SIG-M5 treated with dmso at 0.1 percent for 504 hours (cell line): ENCODE results near the gene CRYGS.

Experiments
- DNase-seq: peaks from one replicate; lab custom pipeline; 2025; ENCODE audit not compliant: unreplicated experiment; lab: John Stamatoyannopoulos, UW

CRYGS gene

DNA sequence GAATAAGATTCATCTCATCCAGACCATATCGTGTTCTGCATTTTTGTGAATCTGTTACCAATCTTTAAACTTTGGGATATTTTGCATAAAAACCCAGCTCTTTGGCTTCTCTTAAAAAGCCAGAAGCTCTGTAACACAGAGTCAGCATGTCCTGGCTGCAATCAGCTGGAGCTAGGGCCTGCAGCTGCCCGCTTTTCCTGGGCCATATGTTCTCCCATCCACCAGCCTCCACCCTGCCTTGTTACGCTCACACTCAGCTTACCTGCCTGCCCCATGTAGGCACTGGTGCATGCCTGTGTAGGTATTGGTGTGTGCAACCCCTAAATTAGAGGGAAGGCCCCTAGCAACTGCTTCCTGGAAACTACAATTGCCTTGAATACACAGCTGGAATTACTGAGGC, 48.2 kb downstream of the CRYGS start:
- no peak for DNase-seq

DNA sequence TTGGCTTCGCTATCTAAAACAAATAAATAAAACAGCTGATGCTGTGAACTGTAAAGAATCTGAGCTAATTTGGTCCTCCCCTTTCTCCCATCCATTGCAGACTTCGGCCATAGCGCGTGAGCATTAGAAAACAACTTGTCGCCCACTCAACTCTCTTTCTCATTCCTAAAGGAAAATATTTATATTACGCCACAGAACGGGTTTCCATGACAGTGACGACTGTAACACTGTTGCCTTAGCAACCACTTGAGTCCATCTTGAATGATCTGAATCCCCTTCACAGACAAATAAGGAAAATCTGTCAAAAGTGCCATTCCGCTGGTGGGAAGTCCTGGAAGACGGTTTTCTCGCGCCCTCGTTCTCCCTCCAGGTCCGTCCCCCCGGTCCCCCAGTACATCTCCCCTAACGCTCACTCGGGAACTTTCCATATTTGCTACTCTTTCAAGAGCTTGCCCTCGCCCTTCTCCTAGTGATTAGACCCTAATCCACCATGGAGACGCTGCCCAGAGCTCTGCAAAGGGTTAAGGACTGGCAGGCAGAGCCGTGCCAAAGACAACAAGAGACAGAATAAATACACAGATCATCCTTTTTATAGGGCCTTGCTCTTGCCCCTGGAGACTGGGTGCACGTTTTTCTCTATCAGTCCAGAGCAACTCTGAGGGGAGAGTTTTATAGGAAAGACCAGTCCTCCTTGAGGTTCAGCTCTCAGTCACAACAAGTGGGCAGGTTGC, 50.5 kb downstream of the CRYGS start:
- no peak for DNase-seq

DNA sequence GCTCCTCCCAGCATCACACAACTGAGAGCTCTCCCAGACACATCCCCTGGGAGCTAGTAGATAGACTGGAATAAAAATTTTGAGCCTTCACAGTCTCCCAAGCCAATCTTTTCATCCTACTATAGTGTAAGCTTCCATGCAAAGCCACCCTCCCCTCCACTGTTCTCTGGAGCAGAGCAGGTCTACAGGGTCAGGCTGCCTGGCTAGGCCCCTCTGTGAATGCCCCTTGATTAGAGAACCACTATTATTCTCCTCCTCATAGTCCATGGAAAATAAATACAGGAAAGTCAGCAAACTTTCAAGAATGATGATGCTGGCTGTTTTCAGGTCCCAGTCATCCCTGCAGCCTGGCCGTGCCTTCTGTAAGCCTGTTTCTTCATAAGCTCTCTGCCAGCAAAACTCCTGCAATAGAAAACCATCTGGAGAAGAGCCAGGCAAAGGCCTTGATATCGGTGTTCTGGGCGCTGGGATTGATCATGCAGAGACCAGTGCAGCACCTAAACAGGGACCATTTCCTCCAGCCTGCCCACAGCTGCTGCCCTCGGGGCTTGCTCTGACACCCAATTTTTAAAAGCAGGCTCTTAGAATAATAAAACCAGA, 51.7 kb downstream of the CRYGS start:
- no peak for DNase-seq

DNA sequence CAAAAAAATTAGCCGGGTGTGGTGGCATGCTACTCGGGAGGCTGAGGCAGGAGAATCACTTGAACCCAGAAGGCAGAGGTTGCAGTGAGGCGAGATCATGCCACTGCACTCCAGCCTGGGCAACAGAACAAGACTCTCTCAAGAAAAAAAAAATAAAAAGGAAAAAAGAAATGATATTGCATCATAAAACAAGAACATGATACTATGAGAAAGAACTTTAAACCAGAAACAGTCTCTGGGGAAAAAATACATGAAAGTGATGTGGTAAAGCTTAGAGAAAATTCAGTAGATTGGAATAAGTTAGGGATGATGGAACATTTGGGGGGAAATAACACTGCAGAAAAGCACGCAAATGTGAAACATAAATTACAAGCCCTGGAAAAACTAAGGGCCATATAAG, 54.7 kb downstream of the CRYGS start:
- DNase-seq = no peak
